Measurements from ENCODE around the gene ABCA1. TPM values are rescaled to one million over a fixed set of nuclear protein-coding genes. Genes with fewer than 3 reads are reported as not detected.

ABCA1 gene
- total RNA-seq, 2 experiments from 2014 or later: 14.1 to 16.9 TPM

- POLR2A ChIA-PET: no interaction called here
- Mint-ChIP-seq H3K9me3 (no peaks in the 10 kb centered on the region), H3K4me3 (no peak overlapping the region), H3K4me1 (ENCODE audit: low read depth) (no peaks in the 10 kb centered on the region), H3K27me3 (no peaks in the 10 kb centered on the region), H3K27ac (no peak overlapping the region), H3K36me3 (ENCODE audit: low read depth) (peaks cover 77% of the 10 kb centered on the region)
- no peaks in the 10 kb centered on the region for H3K4me1 ChIP-seq (ENCODE audit: insufficient read depth, low read length)
- H3K27ac ChIP-seq (ENCODE audit: low read depth in 1 of 2, low read length in 2 of 2): no peak overlapping the region
- no peaks in the 10 kb centered on the region for H3K36me3 ChIP-seq (ENCODE audit: insufficient read depth, low read length)
- no peaks in the 10 kb centered on the region for H3K27me3 ChIP-seq (ENCODE audit: control insufficient read depth in 1 of 2, insufficient read depth in 2 of 2, low read length in 2 of 2)
- no peaks in the 10 kb centered on the region for H3K9me3 ChIP-seq (ENCODE audit: control insufficient read depth in 1 of 2, insufficient read depth in 1 of 2, low read length in 2 of 2)
- TF ChIP-seq CTCF (IDR thresholded peaks at IDR 0.05): no peak
- no peak for ATAC-seq (ENCODE audit: poor library complexity)
- no peak overlapping the region for H3K4me3 ChIP-seq (ENCODE audit: low read length)
- intact Hi-C loops (cut with DNase I, micrococcal nuclease): loop anchor here in 1 of 2 experiments (10.0 kb wide), 1 partner anchor 629 kb away; no protein-coding TSS in a partner anchor
- no peak for DNase-seq
- CTCF ChIA-PET: no interaction called here
Measured at GRCh38 chr9:104786293-104786692, 141.7 kb downstream of the ABCA1 start.

- Histone ChIP-seq H3K36me3 (ENCODE audit: insufficient read depth, low read length) (no peaks in the 10 kb centered on the region), H3K4me1 (ENCODE audit: insufficient read depth, low read length) (no peaks in the 10 kb centered on the region), H3K4me3 (ENCODE audit: low read length) (no peak overlapping the region), H3K27ac (ENCODE audit: low read depth in 1 of 2, low read length in 2 of 2) (no peak overlapping the region), H3K9me3 (ENCODE audit: control insufficient read depth in 1 of 2, insufficient read depth in 1 of 2, low read length in 2 of 2) (no peaks in the 10 kb centered on the region), H3K27me3 (ENCODE audit: control insufficient read depth in 1 of 2, insufficient read depth in 2 of 2, low read length in 2 of 2) (no peaks in the 10 kb centered on the region)
- H3K27me3 Mint-ChIP-seq: no peaks in the 10 kb centered on the region
- TF ChIP-seq CTCF (IDR thresholded peaks at IDR 0.05): no peak
- H3K27ac Mint-ChIP-seq: no peak overlapping the region
- peaks cover 58% of the 10 kb centered on the region for H3K36me3 Mint-ChIP-seq (ENCODE audit: low read depth)
- ChIA-PET CTCF (no interaction called here), POLR2A (no interaction called here)
- no peak overlapping the region for H3K4me3 Mint-ChIP-seq
- intact Hi-C loops (cut with DNase I, micrococcal nuclease): loop anchor here in 1 of 2 experiments (10.0 kb wide), 1 partner anchor 631 kb away; no protein-coding TSS in a partner anchor
- DNase-seq: no peak
- H3K4me1 Mint-ChIP-seq (ENCODE audit: low read depth): no peaks in the 10 kb centered on the region
- no peak for ATAC-seq (ENCODE audit: poor library complexity)
- H3K9me3 Mint-ChIP-seq: no peaks in the 10 kb centered on the region
Measured at GRCh38 chr9:104784098-104784497, 143.9 kb downstream of the ABCA1 start.

GRCh38 chr9:104783588-104783987 lies 144.4 kb downstream of the ABCA1 start:
- H3K9me3 Mint-ChIP-seq: no peaks in the 10 kb centered on the region
- no peak overlapping the region for H3K4me3 Mint-ChIP-seq
- no peak for DNase-seq
- Histone ChIP-seq H3K4me3 (ENCODE audit: low read length) (no peak overlapping the region), H3K9me3 (ENCODE audit: control insufficient read depth in 1 of 2, insufficient read depth in 1 of 2, low read length in 2 of 2) (no peaks in the 10 kb centered on the region), H3K4me1 (ENCODE audit: insufficient read depth, low read length) (no peaks in the 10 kb centered on the region), H3K27me3 (ENCODE audit: control insufficient read depth in 1 of 2, insufficient read depth in 2 of 2, low read length in 2 of 2) (no peaks in the 10 kb centered on the region), H3K36me3 (ENCODE audit: insufficient read depth, low read length) (no peaks in the 10 kb centered on the region), H3K27ac (ENCODE audit: low read depth in 1 of 2, low read length in 2 of 2) (no peak overlapping the region)
- no peak overlapping the region for H3K27ac Mint-ChIP-seq
- H3K27me3 Mint-ChIP-seq: no peaks in the 10 kb centered on the region
- H3K36me3 Mint-ChIP-seq (ENCODE audit: low read depth): peaks cover 53% of the 10 kb centered on the region
- ChIA-PET POLR2A (no interaction called here), CTCF (no interaction called here)
- no peak for ATAC-seq (ENCODE audit: poor library complexity)
- H3K4me1 Mint-ChIP-seq (ENCODE audit: low read depth): no peaks in the 10 kb centered on the region
- no peak for TF ChIP-seq CTCF (IDR thresholded peaks at IDR 0.05)
- intact Hi-C loops (cut with DNase I, micrococcal nuclease): loop anchor here in 1 of 2 experiments (10.0 kb wide), 1 partner anchor 631 kb away; no protein-coding TSS in a partner anchor
